Activated naive CD4-positive, alpha-beta T cell treated with anti-CD3 and anti-CD28 coated beads, Interleukin-2, amount 50 U/mL, for 16 hours (primary cell): ENCODE results near the gene METTL13.

Source experiments
- DNase-seq: peaks from one replicate; pipeline ENCODE4 v3.0.0-alpha.2; 2020

The METTL13 gene

GRCh38 chr1:171781176-171781875 lies at the start of gene METTL13:
Gene METTL13 (plus strand): TSS chr1:171781660. CDS start chr1:171781968, 308 bp downstream.
- DNase-seq = peak; percentile 99

GRCh38 chr1:171736196-171736595 lies 45.3 kb upstream of the METTL13 start:
- DNase-seq = no peak

- no peak for DNase-seq
Measured at GRCh38 chr1:171738911-171739310, 42.5 kb upstream of the METTL13 start.

GRCh38 chr1:171739656-171740055 lies 41.8 kb upstream of the METTL13 start:
- no peak for DNase-seq

GRCh38 chr1:171740356-171740863 lies 41.0 kb upstream of the METTL13 start:
- no peak for DNase-seq

- peak; percentile 40 for DNase-seq
Measured at GRCh38 chr1:171740987-171741871, 40.2 kb upstream of the METTL13 start.

GRCh38 chr1:171741872-171742576 lies 39.4 kb upstream of the METTL13 start, which contains the start of gene VAMP4:
Gene VAMP4 (minus strand): TSS chr1:171742065. CDS start chr1:171738414, 3,651 bp downstream.
- peak; percentile 92 for DNase-seq

- DNase-seq = peak; percentile 13
Measured at GRCh38 chr1:171742577-171742922, 38.9 kb upstream of the METTL13 start.

GRCh38 chr1:171743081-171743870 lies 38.2 kb upstream of the METTL13 start:
- DNase-seq = peak; percentile 19

GRCh38 chr1:171744986-171745385 lies 36.5 kb upstream of the METTL13 start:
- DNase-seq = no peak

- DNase-seq = no peak
Measured at GRCh38 chr1:171748651-171749050, 32.8 kb upstream of the METTL13 start.

- no peak for DNase-seq
Measured at GRCh38 chr1:171751221-171751620, 30.2 kb upstream of the METTL13 start.

- DNase-seq = no peak
Measured at GRCh38 chr1:171753182-171753581, 28.3 kb upstream of the METTL13 start.

GRCh38 chr1:171753685-171754352 lies 27.6 kb upstream of the METTL13 start:
- no peak for DNase-seq

GRCh38 chr1:171754353-171754705 lies 27.1 kb upstream of the METTL13 start:
- DNase-seq = no peak

- no peak for DNase-seq
Measured at GRCh38 chr1:171754971-171755370, 26.5 kb upstream of the METTL13 start.

- DNase-seq = no peak
Measured at GRCh38 chr1:171756856-171757255, 24.6 kb upstream of the METTL13 start.

GRCh38 chr1:171758011-171758410 lies 23.4 kb upstream of the METTL13 start:
- no peak for DNase-seq

- no peak for DNase-seq
Measured at GRCh38 chr1:171762143-171762563, 19.3 kb upstream of the METTL13 start.

- DNase-seq = no peak
Measured at GRCh38 chr1:171763764-171764163, 17.7 kb upstream of the METTL13 start.

- DNase-seq = no peak
Measured at GRCh38 chr1:171769171-171769570, 12.3 kb upstream of the METTL13 start.

- DNase-seq = no peak
Measured at GRCh38 chr1:171769754-171770153, 11.7 kb upstream of the METTL13 start.
